Forelimb muscle (tissue), 1 donor: ENCODE results near the gene CPNE9. TPM values are rescaled to one million over a fixed set of nuclear protein-coding genes. Genes with fewer than 3 reads are reported as not detected.

Experiments
- DNase-seq: peaks from one replicate; pipeline ENCODE4 v3.0.0-alpha.2; 2013; ENCODE audit warnings: low read depth
- polyA plus RNA-seq: library from polyadenylated mRNA; unstranded; fragments of 120-200 nt; gene quantifications from one replicate; pipeline ENCODE4 v1.2.1, GENCODE V29; 2013; ENCODE audit not compliant: insufficient read length

CPNE9 gene
- polyA plus RNA-seq, 1 donor = not detected

DNA sequence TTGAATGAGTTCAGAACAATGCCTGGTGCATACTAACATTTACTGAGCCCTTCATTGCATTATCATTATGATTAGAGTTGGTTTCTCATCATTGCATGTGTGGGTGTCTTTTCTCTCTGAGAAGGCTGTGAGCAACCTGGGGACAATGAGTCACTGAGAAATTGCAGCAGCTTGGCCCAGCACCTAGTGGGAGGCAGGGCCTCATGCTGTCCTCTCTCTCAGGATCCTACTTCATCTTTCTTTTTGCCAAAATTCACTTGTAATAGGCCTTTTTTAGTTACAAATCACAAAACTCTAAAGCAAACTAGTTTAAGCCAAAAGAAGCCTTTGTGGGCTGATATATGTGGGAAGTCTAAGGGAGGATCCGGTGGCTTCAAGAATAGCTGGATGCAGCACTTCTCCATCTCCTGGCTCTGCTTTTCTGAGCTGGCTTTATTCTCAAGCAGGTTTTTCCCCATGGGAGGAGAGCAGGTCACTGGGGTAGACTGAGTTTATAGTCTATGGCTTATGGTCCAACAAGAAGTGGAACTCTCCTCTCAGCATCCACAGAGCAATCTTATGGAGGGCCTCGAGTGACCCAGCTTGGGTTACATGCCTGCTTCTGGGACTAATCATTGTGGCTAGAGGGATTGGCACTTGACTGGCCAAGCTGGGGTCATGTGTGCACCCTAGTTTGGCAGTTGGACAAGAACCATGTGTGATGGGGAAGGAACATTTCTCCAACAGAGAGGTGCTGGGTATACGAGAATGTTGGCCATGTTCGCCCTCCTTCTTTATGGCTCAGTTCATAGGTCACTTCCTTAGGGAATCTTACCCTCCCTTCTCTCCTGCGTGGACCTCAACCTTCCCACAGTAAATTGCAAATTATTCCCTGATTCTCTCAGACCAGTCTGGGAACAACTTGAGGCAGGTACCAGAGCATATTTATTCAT, 74.8 kb downstream of the CPNE9 start:
- DNase-seq = no peak

DNA sequence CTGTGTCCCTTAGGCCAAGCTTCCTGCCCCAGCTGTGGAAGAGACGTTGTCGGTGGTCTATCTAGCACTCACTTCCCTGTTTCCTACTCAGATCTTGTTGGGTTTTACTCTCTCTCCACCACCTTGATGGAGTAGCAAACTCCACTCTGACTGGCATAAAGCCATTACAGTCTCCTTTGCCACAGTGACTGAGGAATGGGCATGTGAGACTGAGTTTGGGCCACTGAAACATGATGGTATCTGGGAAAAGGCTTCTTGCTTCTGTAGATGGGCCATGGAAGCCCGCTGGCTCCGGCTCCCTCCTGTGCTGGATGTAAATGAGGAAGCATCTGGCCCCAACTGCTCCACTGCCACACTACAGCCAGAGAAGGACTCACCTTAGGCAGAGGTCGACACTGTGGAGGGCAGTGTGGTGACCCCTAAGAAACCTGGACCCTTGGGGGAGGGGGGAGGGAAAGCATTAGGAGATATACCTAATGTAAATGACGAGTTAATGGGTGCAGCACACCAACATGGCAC, 75.5 kb downstream of the CPNE9 start:
- DNase-seq = no peak

Other genes with a start within 250 kb of the CPNE9 start
- 0.05 TPM for gene LHFPL4, start 150.0 kb upstream of the CPNE9 start, polyA plus RNA-seq
- 19.1 TPM for gene MTMR14, start 54.3 kb upstream of the CPNE9 start, polyA plus RNA-seq
- 11.7 TPM for gene BRPF1, start 27.9 kb downstream of the CPNE9 start, polyA plus RNA-seq
- gene OGG1, start 46.1 kb downstream of the CPNE9 start, polyA plus RNA-seq = 30.0 TPM
- 11.9 TPM for gene CAMK1, start 66.1 kb downstream of the CPNE9 start, polyA plus RNA-seq
- gene TADA3, start 88.6 kb downstream of the CPNE9 start, polyA plus RNA-seq = 61.8 TPM
- gene ARPC4, start 89.2 kb downstream of the CPNE9 start, polyA plus RNA-seq = 75.6 TPM
- 35.6 TPM for gene TTLL3, start 106.4 kb downstream of the CPNE9 start, polyA plus RNA-seq
- gene RPUSD3, start 140.2 kb downstream of the CPNE9 start, polyA plus RNA-seq = 29.7 TPM
- 0.22 TPM for gene CIDEC, start 176.4 kb downstream of the CPNE9 start, polyA plus RNA-seq
- gene JAGN1, start 186.8 kb downstream of the CPNE9 start, polyA plus RNA-seq = 31.7 TPM
- gene IL17RE, start 199.0 kb downstream of the CPNE9 start, polyA plus RNA-seq = 1.8 TPM
- 28.4 TPM for gene IL17RC, start 213.3 kb downstream of the CPNE9 start, polyA plus RNA-seq
- 36.7 TPM for gene CRELD1, start 230.0 kb downstream of the CPNE9 start, polyA plus RNA-seq
- gene PRRT3, start 248.6 kb downstream of the CPNE9 start, polyA plus RNA-seq = 2.3 TPM